B cell (primary cell): ENCODE data around the gene CNR2. TPM values are rescaled to one million over a fixed set of nuclear protein-coding genes. Genes with fewer than 3 reads are reported as not detected.

Source experiments
- ATAC-seq: fragments of 200-7000 bp; cut with Tn5 transposase; one replicate; pipeline ENCODE4 v1.10.0; 2021; ENCODE audit warnings: low read depth, mild to moderate bottlenecking, moderate number of reproducible peaks, moderate library complexity
- CTCF ChIA-PET: fragments of 350-600 bp; sonication (Branson Sonifier 250); formaldehyde crosslinking; loops from one replicate; lab custom pipeline; 2021; ENCODE audit warnings: antibody characterized with exemption, inconsistent platforms; lab: Charles Lee
- POLR2A ChIA-PET: fragments of 350-600 bp; sonication (Branson Sonifier 250); formaldehyde crosslinking; loops from one replicate; lab custom pipeline; 2021; ENCODE audit warnings: antibody characterized with exemption; lab: Charles Lee
- DNase-seq: peaks from one replicate; pipeline ENCODE4 v3.0.0; 2013
- H2AFZ ChIP-seq: 2 replicates; pipeline ENCODE4 v1.6.1; 2012; ENCODE audit warnings: mild to moderate bottlenecking, low read depth, low read length; ENCODE audit not compliant: insufficient read depth, poor library complexity, severe bottlenecking
- H3K27ac ChIP-seq, 2 donors: 1 replicate in 1 of 2; 2 replicates in 1 of 2; pipeline ENCODE4 v1.5.1; 2012 to 2013; ENCODE audit warnings: low read length in 2 of 2, mild to moderate bottlenecking in 2 of 2, moderate library complexity in 1 of 2
- H3K27me3 ChIP-seq, 4 experiments: fragments of 200-600 bp in 1 of 4; sonication (generic) in 1 of 4; replicated peaks in 1 of 4; 1 replicate in 2 of 4; 2 replicates in 2 of 4; pipeline versions ENCODE4 v1.6.1 to v1.7.0; 2013 to 2016; ENCODE audit warnings: low read length in 3 of 4, mild to moderate bottlenecking in 2 of 4, mixed read lengths in 1 of 4, moderate library complexity in 1 of 4; ENCODE audit not compliant: insufficient read depth in 4 of 4, control insufficient read depth in 3 of 4; ENCODE audit errors: control extremely low read depth in 1 of 4
- H3K36me3 ChIP-seq, 2 experiments: replicated peaks in 1 of 2; 1 replicate in 1 of 2; 2 replicates in 1 of 2; pipeline versions ENCODE4 v1.6.1 to v1.7.1; 2013; ENCODE audit warnings: low read length in 1 of 2; ENCODE audit not compliant: insufficient read depth in 2 of 2, control insufficient read depth in 1 of 2; ENCODE audit errors: control extremely low read depth in 1 of 2, extremely low read depth in 1 of 2
- H3K4me1 ChIP-seq, 2 donors: fragments of 200-600 bp in 1 of 2; sonication (generic) in 1 of 2; 1 replicate in 1 of 2; 2 replicates in 1 of 2; pipeline versions ENCODE4 v1.5.1 to v1.6.1; 2013 to 2017; ENCODE audit warnings: low read length in 2 of 2; ENCODE audit not compliant: control insufficient read depth in 2 of 2, insufficient read depth in 2 of 2
- H3K4me2 ChIP-seq: replicated peaks from 2 replicates; pipeline ENCODE3; 2012; ENCODE audit warnings: mild to moderate bottlenecking, low read depth, low read length; ENCODE audit not compliant: poor library complexity, severe bottlenecking
- H3K4me3 ChIP-seq, 5 experiments: fragments of 200-600 bp in 1 of 5; sonication (generic) in 1 of 5; 1 replicate in 3 of 5; 2 replicates in 2 of 5; pipeline versions ENCODE4 v1.5.1 to v1.7.0; 2011 to 2016; ENCODE audit warnings: low read length in 4 of 5, mild to moderate bottlenecking in 4 of 5, low read depth in 2 of 5, control low read depth in 1 of 5, moderate library complexity in 1 of 5; ENCODE audit not compliant: insufficient read depth in 1 of 5; ENCODE audit errors: control extremely low read depth in 1 of 5, extremely low read depth in 1 of 5
- H3K79me2 ChIP-seq: fragments of 200-600 bp; sonication (generic); one replicate; pipeline ENCODE4 v1.6.0; 2016; ENCODE audit warnings: low read length; ENCODE audit not compliant: control insufficient read depth, insufficient read depth
- H3K9ac ChIP-seq: fragments of 200-600 bp; sonication (generic); 2 replicates; pipeline ENCODE4 v1.6.1; 2017; ENCODE audit warnings: mild to moderate bottlenecking, low read length, moderate library complexity
- H3K9me3 ChIP-seq, 3 donors: one replicate each; pipeline versions ENCODE4 v1.6.1 to v1.7.1; 2013; ENCODE audit warnings: low read length in 2 of 3; ENCODE audit not compliant: control insufficient read depth in 2 of 3, insufficient read depth in 1 of 3; ENCODE audit errors: control extremely low read depth in 1 of 3
- H4K20me1 ChIP-seq: 2 replicates; pipeline ENCODE4 v1.6.0; 2012; ENCODE audit warnings: mild to moderate bottlenecking, low read length; ENCODE audit not compliant: insufficient read depth, control insufficient read depth, poor library complexity, severe bottlenecking
- H3K27ac Mint-ChIP-seq: one replicate; pipeline ENCODE4 v1.8.0; 2021; ENCODE audit warnings: mixed read lengths
- H3K27me3 Mint-ChIP-seq: one replicate; pipeline ENCODE4 v1.8.0; 2021; ENCODE audit warnings: mixed read lengths
- H3K4me1 Mint-ChIP-seq: one replicate; pipeline ENCODE4 v1.8.0; 2021; ENCODE audit warnings: mixed read lengths
- H3K4me3 Mint-ChIP-seq: one replicate; pipeline ENCODE4 v1.8.0; 2021; ENCODE audit warnings: mixed read lengths
- H3K9me3 Mint-ChIP-seq: one replicate; pipeline ENCODE4 v1.8.0; 2022; ENCODE audit warnings: mixed read lengths; ENCODE audit not compliant: insufficient read depth
- EZH2 ChIP-seq: IDR thresholded peaks from 2 replicates; pipeline ENCODE4 v1.6.1; 2012; ENCODE audit warnings: borderline replicate concordance, low read depth, mild to moderate bottlenecking, moderate library complexity, low read length; ENCODE audit not compliant: insufficient read depth, poor library complexity, severe bottlenecking
- WGBS: methylation state at CpG from one replicate; pipeline ENCODE4 v1.1.5; 2013; ENCODE audit warnings: missing lambda C conversion rate; ENCODE audit not compliant: insufficient coverage; 5-methylcytosine and 5-hydroxymethylcytosine counted together
- intact Hi-C: fragments of 100-400 bp; cut with micrococcal nuclease; formaldehyde crosslinking; loops from one replicate; pipeline ENCODE4 v1.10.0; 2022
- polyA plus RNA-seq: library from polyadenylated mRNA; depleted of rRNA; stranded (reverse); fragments of >200 nt; gene quantifications from 2 replicates; pipeline ENCODE4 v1.2.3, GENCODE V29; 2012
- total RNA-seq, 2 donors: library from RNA; stranded (reverse); fragments of 120-200 nt in 1 of 2; gene quantifications; 1 replicate in 1 of 2; 2 replicates in 1 of 2; pipeline versions ENCODE4 v1.2.3 to v1.2.4, GENCODE V29; 2013 to 2022
- TF ChIP-seq, protein P1 (sequence below): fragments of 200-600 bp; IDR thresholded peaks from one replicate; pipeline ENCODE4 v1.8.0; 2022; ENCODE audit warnings: antibody characterized with exemption, mild to moderate bottlenecking

The CNR2 gene
- total and polyA plus RNA-seq, 2 donors (not counting 1 experiment from before 2014, with no cell fraction given) = 45.6 to 63.4 TPM

DNA sequence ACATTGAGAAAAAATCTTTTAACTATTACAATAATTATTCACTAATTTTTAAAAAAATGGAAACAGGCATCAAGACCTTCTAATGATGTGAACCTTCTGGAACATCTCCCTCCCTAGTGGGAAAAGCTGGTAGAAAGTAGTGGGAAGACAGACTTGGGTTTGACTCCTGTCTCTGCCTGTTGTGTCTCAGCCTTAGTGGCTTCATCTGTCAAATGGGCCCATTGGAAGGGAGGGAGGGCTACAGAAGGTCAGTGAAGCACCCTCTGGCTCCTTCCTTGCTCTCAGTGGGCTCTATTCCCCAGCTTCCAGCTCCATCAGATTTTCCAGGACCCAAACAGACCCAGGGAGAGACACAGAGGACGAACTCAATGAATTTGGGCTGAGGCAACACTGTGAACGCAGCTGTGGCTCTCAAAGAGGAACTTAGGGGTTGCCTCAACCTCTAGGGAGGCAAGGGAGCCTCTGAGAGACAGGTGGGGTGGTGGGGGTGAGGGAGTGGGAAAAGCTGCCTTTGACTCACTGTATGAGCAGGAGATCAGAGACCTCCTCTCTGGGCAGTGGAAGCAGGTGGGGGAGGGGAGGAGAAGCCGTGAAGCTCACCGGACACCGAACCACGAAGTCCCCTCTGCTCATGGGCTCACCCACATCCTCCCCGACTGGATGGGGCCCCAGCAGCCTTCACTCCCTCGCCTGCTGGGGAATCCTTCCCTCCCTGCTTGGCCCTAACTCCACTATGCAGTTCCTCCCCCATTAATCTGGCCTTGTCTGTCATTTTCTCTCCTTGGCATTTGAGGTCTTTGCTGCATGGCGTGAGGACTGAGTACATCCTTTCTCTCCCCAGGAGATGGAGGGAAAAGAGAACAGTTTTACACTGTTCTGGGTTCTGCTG lies 4.5 kb downstream of the CNR2 start:
- Histone ChIP-seq H3K4me1 (peaks cover 77 to 91% of the 10 kb centered on the region in 2 donors), H3K79me2 (peaks cover 100% of the 10 kb centered on the region), H3K27ac (peak overlapping the region; percentile 83 to 93), H3K9ac (peak overlapping the region; percentile 88), H2AFZ (peak overlapping the region; percentile 30), H3K36me3 (peaks cover 3 to 41% of the 10 kb centered on the region in 2 experiments), H3K4me2 (peak overlapping the region; percentile 84), H3K4me3 (peak overlapping the region; percentile 53 to 94 (median 77)), H3K9me3 (no peaks in the 10 kb centered on the region), H3K27me3 (no peaks in the 10 kb centered on the region), H4K20me1 (peaks cover 55% of the 10 kb centered on the region)
- H3K4me3 Mint-ChIP-seq = peak overlapping the region; percentile 99
- H3K4me1 Mint-ChIP-seq = peaks cover 86% of the 10 kb centered on the region
- H3K27ac Mint-ChIP-seq = peak overlapping the region; percentile 99
- ChIA-PET POLR2A (interaction anchor here (0.8 to 7.1 kb wide), 5 partner anchors 11 to 99 kb away, joined by 3 to 81 read pairs (median 8); partner anchors contain the start of gene PNRC2), CTCF (interaction anchor here (0.6 to 5.2 kb wide), 15 partner anchors 8 to 137 kb away, joined by 3 to 40 read pairs (median 7); partner anchors contain the start of genes FUCA1 and PITHD1)
- no peaks in the 10 kb centered on the region for H3K27me3 Mint-ChIP-seq
- intact Hi-C loops = loop anchor here (1.0 to 2.0 kb wide), 3 partner anchors 8 to 20 kb away; no protein-coding TSS in a partner anchor
- H3K9me3 Mint-ChIP-seq = no peaks in the 10 kb centered on the region
- 0% methylated on average over 7 of the region's 9 CpGs for WGBS
- ATAC-seq = peak; percentile 58
- TF ChIP-seq EZH2 = no peak
- DNase-seq = peak; percentile 80

DNA sequence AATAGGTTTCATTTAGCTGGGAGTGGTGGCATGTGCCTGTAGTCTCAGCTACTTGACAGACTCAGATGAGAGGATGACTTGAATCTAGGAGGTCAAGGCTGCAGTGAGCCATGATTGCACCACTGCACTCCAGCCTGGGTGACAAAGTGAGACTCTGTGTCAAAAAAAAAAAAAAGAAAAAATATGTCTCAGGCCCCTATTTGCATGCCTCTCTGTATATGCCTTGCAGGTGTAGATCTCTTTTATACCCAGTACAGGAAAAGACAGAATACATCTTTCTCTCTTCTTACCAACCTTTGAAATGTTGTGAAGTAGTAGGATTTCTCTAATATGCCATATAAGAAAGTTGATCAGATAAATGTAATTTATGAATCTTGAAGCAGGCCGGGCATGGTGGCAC lies 6.4 kb downstream of the CNR2 start:
- H3K27ac Mint-ChIP-seq = peak overlapping the region; percentile 69
- Histone ChIP-seq H3K27me3 (no peaks in the 10 kb centered on the region), H3K36me3 (peaks cover 3 to 53% of the 10 kb centered on the region in 2 experiments), H3K27ac (no peak overlapping the region), H2AFZ (no peak overlapping the region), H3K4me1 (peaks cover 86 to 96% of the 10 kb centered on the region in 2 donors), H4K20me1 (peaks cover 73% of the 10 kb centered on the region), H3K4me3 (peak overlapping the region in 1 of 5 experiments; percentile 30), H3K79me2 (peaks cover 99% of the 10 kb centered on the region), H3K4me2 (peak overlapping the region; percentile 84), H3K9me3 (no peaks in the 10 kb centered on the region), H3K9ac (no peak overlapping the region)
- H3K4me1 Mint-ChIP-seq = peaks cover 84% of the 10 kb centered on the region
- CTCF ChIA-PET = interaction anchor here (1.1 to 3.8 kb wide), 4 partner anchors 10 to 121 kb away, joined by 3 to 28 read pairs (median 3); no protein-coding TSS in a partner anchor
- no peaks in the 10 kb centered on the region for H3K9me3 Mint-ChIP-seq
- 100% methylated on average over 1 of the region's 1 CpG for WGBS
- intact Hi-C loops = no loop called here
- H3K27me3 Mint-ChIP-seq = no peaks in the 10 kb centered on the region
- H3K4me3 Mint-ChIP-seq = peak overlapping the region; percentile 74
- TF ChIP-seq, protein P1, sequence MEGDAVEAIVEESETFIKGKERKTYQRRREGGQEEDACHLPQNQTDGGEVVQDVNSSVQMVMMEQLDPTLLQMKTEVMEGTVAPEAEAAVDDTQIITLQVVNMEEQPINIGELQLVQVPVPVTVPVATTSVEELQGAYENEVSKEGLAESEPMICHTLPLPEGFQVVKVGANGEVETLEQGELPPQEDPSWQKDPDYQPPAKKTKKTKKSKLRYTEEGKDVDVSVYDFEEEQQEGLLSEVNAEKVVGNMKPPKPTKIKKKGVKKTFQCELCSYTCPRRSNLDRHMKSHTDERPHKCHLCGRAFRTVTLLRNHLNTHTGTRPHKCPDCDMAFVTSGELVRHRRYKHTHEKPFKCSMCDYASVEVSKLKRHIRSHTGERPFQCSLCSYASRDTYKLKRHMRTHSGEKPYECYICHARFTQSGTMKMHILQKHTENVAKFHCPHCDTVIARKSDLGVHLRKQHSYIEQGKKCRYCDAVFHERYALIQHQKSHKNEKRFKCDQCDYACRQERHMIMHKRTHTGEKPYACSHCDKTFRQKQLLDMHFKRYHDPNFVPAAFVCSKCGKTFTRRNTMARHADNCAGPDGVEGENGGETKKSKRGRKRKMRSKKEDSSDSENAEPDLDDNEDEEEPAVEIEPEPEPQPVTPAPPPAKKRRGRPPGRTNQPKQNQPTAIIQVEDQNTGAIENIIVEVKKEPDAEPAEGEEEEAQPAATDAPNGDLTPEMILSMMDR = no peak
- TF ChIP-seq EZH2 = no peak
- DNase-seq (no peak), ATAC-seq (no peak)
- POLR2A ChIA-PET = interaction anchor here (0.6 to 0.7 kb wide), 2 partner anchors 42 to 95 kb away, joined by 3 to 4 read pairs; no protein-coding TSS in a partner anchor
